DND-41 (cell line): ENCODE data around the gene OR10AD1.

ENCODE experiments used
- ATAC-seq: fragments of 200-7000 bp; cut with Tn5 transposase; 3 replicates; pipeline ENCODE4 v1.9.1; 2021; ENCODE audit warnings: low read depth; ENCODE audit not compliant: insufficient read depth
- DNase-seq: peaks from one replicate; pipeline ENCODE4 v3.0.0-alpha.2; 2020
- H2AFZ ChIP-seq: 2 replicates; pipeline ENCODE4 v1.6.0; 2012; ENCODE audit warnings: low read depth, low read length
- H3K27ac ChIP-seq: 2 replicates; pipeline ENCODE4 v1.5.1; 2012; ENCODE audit warnings: low read length, inconsistent platforms
- H3K27me3 ChIP-seq: fragments of 200-600 bp; sonication (generic); 2 replicates; pipeline ENCODE4 v1.6.0; 2012; ENCODE audit warnings: low read length, mild to moderate bottlenecking, inconsistent platforms; ENCODE audit not compliant: insufficient read depth, poor library complexity
- H3K36me3 ChIP-seq: 2 replicates; pipeline ENCODE4 v1.5.1; 2012; ENCODE audit warnings: low read length, inconsistent platforms; ENCODE audit not compliant: insufficient read depth
- H3K4me1 ChIP-seq: 2 replicates; pipeline ENCODE4 v1.5.1; 2012; ENCODE audit warnings: mild to moderate bottlenecking, low read length; ENCODE audit not compliant: insufficient read depth
- H3K4me2 ChIP-seq: 2 replicates; pipeline ENCODE4 v1.6.0; 2012; ENCODE audit warnings: mild to moderate bottlenecking, moderate library complexity, low read length, inconsistent platforms; ENCODE audit not compliant: insufficient read depth
- H3K4me3 ChIP-seq, 2 experiments: fragments of 200-600 bp in 1 of 2; shearing (Covaris generic) in 1 of 2; 2 replicates each; pipeline ENCODE4 v1.5.1; 2012 to 2016; ENCODE audit warnings: inconsistent platforms in 2 of 2, low read length in 2 of 2, mild to moderate bottlenecking in 2 of 2, low read depth in 1 of 2, moderate library complexity in 1 of 2
- H3K79me2 ChIP-seq: 2 replicates; pipeline ENCODE4 v1.6.0; 2012; ENCODE audit warnings: low read length, inconsistent platforms; ENCODE audit not compliant: insufficient read depth
- H3K9ac ChIP-seq: 2 replicates; pipeline ENCODE4 v1.6.0; 2012; ENCODE audit warnings: low read depth, mild to moderate bottlenecking, inconsistent platforms, low read length, moderate library complexity
- H3K9me3 ChIP-seq: 2 replicates; pipeline ENCODE4 v1.5.1; 2012; ENCODE audit warnings: low read length, moderate library complexity, mild to moderate bottlenecking, inconsistent platforms; ENCODE audit not compliant: insufficient read depth, severe bottlenecking
- H4K20me1 ChIP-seq: 2 replicates; pipeline ENCODE4 v1.6.0; 2012; ENCODE audit warnings: low read length; ENCODE audit not compliant: insufficient read depth
- EZH2 ChIP-seq: IDR thresholded peaks from 3 replicates; pipeline ENCODE4 v1.6.1; 2012; ENCODE audit warnings: borderline replicate concordance, low read depth, mild to moderate bottlenecking, moderate library complexity, low read length, inconsistent platforms; ENCODE audit not compliant: severe bottlenecking
- TF ChIP-seq, protein P1 (sequence below): IDR thresholded peaks from 2 replicates; pipeline ENCODE4 v1.5.1; 2012; ENCODE audit warnings: borderline replicate concordance, low read length, moderate library complexity, mild to moderate bottlenecking; ENCODE audit not compliant: poor library complexity, severe bottlenecking; ENCODE audit errors: extremely low read depth

OR10AD1 gene

DNA sequence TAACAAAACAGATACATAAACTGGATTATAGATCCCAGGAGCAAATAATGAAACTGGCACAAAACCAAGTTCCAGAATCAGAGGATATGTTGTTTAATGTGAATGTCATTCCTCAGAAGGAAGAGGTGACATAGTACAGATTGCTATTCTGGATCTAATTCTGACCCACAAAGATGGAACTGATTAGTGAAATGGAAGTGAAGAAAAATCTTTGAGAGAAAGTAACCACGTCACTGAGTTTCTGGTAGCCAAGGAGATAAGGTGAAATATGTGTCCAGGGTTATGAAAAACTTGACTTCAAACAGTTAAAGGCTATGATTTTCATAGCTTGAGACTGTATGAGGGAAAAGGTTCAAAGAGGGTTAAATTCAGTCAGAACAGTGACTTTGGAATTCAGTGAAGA lies 8.3 kb downstream of the OR10AD1 start:
- no peaks in the 10 kb centered on the region for H3K9me3 ChIP-seq
- no peak overlapping the region for H3K4me3 ChIP-seq
- DNase-seq (no peak), ATAC-seq (no peak)
- no peaks in the 10 kb centered on the region for H3K4me1 ChIP-seq
- H3K4me2 ChIP-seq = no peak overlapping the region
- H3K27me3 ChIP-seq = peaks cover 9% of the 10 kb centered on the region
- no peaks in the 10 kb centered on the region for H3K79me2 ChIP-seq
- TF ChIP-seq, protein P1, sequence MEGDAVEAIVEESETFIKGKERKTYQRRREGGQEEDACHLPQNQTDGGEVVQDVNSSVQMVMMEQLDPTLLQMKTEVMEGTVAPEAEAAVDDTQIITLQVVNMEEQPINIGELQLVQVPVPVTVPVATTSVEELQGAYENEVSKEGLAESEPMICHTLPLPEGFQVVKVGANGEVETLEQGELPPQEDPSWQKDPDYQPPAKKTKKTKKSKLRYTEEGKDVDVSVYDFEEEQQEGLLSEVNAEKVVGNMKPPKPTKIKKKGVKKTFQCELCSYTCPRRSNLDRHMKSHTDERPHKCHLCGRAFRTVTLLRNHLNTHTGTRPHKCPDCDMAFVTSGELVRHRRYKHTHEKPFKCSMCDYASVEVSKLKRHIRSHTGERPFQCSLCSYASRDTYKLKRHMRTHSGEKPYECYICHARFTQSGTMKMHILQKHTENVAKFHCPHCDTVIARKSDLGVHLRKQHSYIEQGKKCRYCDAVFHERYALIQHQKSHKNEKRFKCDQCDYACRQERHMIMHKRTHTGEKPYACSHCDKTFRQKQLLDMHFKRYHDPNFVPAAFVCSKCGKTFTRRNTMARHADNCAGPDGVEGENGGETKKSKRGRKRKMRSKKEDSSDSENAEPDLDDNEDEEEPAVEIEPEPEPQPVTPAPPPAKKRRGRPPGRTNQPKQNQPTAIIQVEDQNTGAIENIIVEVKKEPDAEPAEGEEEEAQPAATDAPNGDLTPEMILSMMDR = no peak
- TF ChIP-seq EZH2 = no peak
- H3K36me3 ChIP-seq = no peaks in the 10 kb centered on the region
- H4K20me1 ChIP-seq = no peaks in the 10 kb centered on the region
- no peak overlapping the region for H3K27ac ChIP-seq
- no peak overlapping the region for H3K9ac ChIP-seq
- H2AFZ ChIP-seq = no peak overlapping the region

DNA sequence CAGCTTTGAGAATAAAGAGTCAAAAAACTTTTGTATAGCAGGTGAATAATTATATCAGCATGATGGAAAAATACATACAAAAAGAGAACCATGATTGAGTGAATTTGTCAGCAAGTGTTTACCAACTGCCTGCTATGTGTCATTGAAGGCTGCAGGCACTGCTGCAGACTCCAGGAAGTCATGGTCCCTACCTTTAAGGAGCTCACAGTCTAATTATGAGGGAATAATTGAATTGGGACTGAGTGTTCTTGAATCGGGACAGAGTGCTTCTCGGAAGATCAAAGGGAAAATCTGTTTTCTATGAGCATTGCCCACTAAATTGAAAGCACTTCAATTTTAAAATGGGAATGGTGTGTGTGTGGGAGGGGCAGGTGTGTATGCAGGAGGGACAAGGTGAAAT lies 9.5 kb downstream of the OR10AD1 start:
- Histone ChIP-seq H2AFZ (no peak overlapping the region), H3K79me2 (no peaks in the 10 kb centered on the region), H3K4me3 (no peak overlapping the region), H3K27me3 (peaks cover 11% of the 10 kb centered on the region), H3K9ac (no peak overlapping the region), H3K9me3 (no peaks in the 10 kb centered on the region), H4K20me1 (no peaks in the 10 kb centered on the region), H3K36me3 (no peaks in the 10 kb centered on the region), H3K4me2 (no peak overlapping the region), H3K4me1 (no peaks in the 10 kb centered on the region), H3K27ac (no peak overlapping the region)
- DNase-seq = no peak
- TF ChIP-seq EZH2 = no peak
- TF ChIP-seq, protein P1 = no peak
- ATAC-seq = no peak

- ATAC-seq (no peak), DNase-seq (no peak)
- no peak overlapping the region for H3K4me3 ChIP-seq
- peaks cover 19% of the 10 kb centered on the region for H3K27me3 ChIP-seq
- no peak overlapping the region for H3K9ac ChIP-seq
- H2AFZ ChIP-seq = no peak overlapping the region
- no peak overlapping the region for H3K4me2 ChIP-seq
- H3K36me3 ChIP-seq = no peaks in the 10 kb centered on the region
- no peaks in the 10 kb centered on the region for H3K4me1 ChIP-seq
- H3K27ac ChIP-seq = no peak overlapping the region
- no peaks in the 10 kb centered on the region for H3K9me3 ChIP-seq
- TF ChIP-seq EZH2 = no peak
- TF ChIP-seq, protein P1 = no peak
- no peaks in the 10 kb centered on the region for H3K79me2 ChIP-seq
- no peaks in the 10 kb centered on the region for H4K20me1 ChIP-seq
These were observed 10.2 kb downstream of the OR10AD1 start for GRCh38 chr12:48192861-48193260.

DNA sequence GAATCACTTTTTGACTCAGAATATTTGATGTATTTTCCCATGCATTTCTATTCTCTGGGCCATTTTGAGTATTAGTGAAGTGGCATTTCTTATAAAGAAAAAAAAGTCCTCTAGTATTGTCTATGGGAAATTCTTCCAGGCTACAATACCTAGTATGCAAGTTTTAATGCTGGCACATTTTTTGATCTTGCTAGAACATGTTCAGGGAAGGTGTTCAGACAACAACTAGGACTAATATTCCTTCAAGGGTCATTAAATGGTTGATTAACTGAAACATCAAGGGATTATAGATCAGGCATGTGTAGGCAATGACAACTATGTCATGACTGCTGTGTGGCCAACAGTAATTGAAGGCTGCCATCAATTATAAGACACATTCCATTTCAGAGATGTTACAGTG lies 12.0 kb downstream of the OR10AD1 start:
- H2AFZ ChIP-seq = no peak overlapping the region
- no peak overlapping the region for H3K4me3 ChIP-seq
- peaks cover 23% of the 10 kb centered on the region for H3K27me3 ChIP-seq
- no peak overlapping the region for H3K9ac ChIP-seq
- H3K4me1 ChIP-seq = no peaks in the 10 kb centered on the region
- no peak overlapping the region for H3K4me2 ChIP-seq
- no peaks in the 10 kb centered on the region for H3K9me3 ChIP-seq
- TF ChIP-seq, protein P1 = no peak
- no peak overlapping the region for H3K27ac ChIP-seq
- H3K79me2 ChIP-seq = no peaks in the 10 kb centered on the region
- no peak for DNase-seq
- no peaks in the 10 kb centered on the region for H4K20me1 ChIP-seq
- ATAC-seq = no peak
- no peaks in the 10 kb centered on the region for H3K36me3 ChIP-seq
